Stimulated activated CD4-positive, alpha-beta T cell treated with anti-CD3 and anti-CD28 coated beads, TNF-alpha, amount 100 ng/mL, for 48 hours (primary cell): Measurements from ENCODE around the gene ZNHIT1.
A peak's percentile ranks its signal among the peaks of the same experiment; 100 is the strongest.

Experiments
- DNase-seq, 3 donors: peaks; one replicate each; pipeline ENCODE4 v3.0.0-alpha.2; 2020; ENCODE audit warnings: low read depth in 3 of 3

The ZNHIT1 gene

DNA sequence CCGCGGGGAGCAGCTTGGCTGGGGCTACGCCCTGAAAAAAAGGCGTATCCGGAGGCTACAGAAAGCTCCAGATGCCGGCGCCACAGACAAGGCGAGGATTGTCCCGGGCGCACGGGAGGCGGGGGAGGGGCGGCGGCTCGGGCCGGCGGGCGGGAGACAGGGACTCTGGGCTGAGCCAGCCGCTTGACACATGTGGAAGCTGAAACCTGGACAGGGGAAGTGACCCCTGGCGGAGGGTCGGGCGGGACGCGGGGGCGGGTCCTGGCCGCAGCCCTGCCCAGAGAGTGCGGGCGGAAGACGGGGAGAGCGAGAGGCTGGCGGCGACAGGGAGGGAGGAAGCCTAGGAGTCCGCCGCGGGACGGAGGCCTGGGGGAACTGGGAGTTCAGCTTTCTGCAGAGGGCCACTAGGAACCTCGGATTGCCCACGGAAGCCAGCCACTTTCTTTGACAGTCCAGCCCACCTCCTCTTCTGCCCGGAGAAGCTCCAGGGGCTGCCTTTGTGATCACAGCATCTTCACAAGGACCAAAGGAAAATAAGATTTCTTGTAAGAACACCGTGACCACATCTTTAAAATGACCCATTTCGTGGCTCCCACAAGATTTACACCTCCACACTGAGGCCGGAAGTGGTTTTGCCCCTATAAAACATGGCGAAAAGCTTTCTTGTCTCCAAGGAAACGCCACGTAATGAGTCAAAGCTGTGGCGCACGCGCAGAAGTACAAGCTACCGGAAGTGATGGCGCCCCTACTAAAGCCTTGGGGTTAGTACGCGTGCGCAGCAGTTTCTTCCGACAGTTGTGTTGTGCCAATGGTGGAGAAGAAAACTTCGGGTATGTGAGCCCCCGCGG, at the start of gene ZNHIT1, which contains the start of gene PLOD3:
ZNHIT1 (plus strand) TSS at position 778 of the 848 bp plus-strand sequence; CDS start at position 809, 31 bp downstream.
PLOD3 (minus strand) TSS at position 194 of the 848 bp plus-strand sequence. CDS start 307 bp downstream, outside the sequence.
- peak; percentile 91 to 93 (median 92) for DNase-seq

DNA sequence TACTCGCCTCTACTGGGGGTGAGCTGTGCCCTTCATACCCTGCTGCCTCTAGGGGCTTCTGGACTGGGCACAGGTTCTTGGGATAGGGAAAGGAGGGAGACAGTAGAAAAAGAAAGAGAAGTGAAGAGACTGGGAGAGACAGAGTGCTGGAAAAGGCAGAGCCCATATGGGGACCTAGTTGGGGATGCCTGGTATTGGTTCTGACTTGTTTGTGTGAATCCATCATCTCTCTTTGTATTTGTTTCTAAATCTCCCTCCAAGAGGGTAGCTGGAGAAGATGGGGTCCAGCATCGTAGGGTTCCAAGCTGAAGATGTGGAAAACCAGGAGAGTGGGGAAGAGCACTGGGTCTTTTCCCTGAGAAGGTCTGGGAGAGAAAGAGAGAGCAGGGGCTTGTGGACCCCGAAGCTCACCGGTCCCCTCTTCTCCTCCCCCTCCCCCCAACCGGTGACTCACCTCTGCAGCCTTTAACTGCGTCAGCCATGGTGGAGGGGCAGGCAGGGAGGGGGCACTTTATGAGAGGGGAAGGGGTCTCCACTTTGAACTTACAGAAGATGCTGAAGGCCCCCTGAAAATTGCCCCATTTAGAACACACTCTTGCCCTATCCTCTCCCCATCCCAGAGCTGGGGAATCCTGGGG, 49.4 kb upstream of the ZNHIT1 start:
- no peak for DNase-seq

DNA sequence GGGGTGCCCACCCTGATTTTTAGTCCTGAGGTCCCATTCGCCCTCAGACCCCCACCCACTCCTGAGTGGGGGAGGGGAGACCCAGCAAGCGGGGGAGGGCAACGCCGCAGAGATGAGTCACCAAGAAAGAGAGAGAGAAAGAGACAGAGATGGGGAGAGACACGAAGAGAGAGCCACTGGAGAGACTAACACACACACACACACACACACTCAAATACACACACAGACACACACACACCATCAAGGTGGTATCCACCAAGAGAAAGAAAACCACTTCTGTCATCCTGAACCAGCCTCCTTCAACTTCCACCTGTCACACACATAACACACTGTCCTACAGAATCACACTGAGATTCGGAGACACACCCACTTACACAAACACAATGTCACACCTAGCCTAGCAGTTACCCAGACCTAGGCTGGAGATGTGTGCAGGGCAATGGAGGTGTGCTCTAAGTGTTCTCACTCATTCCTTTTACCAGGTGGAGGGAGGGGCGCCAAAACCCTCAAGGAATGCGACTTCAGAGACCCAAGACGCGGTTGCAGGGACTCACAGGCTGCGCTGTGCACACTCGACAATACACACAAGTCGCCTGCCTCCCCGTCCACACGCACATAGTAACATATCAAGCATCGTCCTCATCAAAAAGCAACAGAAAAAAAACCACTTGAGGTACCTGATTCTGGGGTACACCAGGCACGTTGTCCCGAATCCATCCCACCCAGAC, 48.7 kb upstream of the ZNHIT1 start:
- DNase-seq = no peak

DNA sequence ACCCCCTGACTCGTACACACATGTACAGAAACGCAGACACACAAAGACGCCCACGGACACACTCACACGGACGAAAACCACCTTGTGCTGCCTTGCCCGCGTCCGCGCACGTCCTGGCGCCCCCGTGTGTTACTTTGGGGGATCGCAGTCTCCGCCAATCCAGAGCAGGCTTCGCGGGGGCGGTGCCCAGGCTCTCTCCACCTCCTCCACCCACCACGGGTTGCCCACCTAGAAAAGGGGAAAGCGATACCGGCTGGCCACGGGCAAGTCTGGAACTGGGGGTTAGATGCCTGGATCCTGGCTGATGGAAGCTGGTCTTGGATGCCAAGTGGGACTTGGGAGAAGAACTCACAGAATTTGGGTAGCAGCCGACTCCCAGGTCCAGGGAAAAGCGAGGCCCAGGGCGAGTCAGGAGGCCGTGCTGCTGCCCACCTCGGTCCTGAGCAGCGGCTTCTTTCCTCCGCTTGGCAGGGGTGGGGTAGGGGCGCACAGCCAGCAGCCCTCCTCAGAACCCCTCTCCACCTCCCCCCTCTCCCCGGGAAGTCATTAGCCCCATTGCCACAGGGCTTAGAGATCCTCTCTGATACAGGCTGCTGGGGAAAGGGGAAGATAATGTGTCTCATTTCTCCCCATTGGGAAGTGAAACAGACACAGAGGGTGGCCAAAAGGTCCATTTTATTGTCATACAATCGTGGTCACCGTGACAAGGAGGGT, 48.0 kb upstream of the ZNHIT1 start:
- DNase-seq = peak; percentile 60 to 77 (median 72)

DNA sequence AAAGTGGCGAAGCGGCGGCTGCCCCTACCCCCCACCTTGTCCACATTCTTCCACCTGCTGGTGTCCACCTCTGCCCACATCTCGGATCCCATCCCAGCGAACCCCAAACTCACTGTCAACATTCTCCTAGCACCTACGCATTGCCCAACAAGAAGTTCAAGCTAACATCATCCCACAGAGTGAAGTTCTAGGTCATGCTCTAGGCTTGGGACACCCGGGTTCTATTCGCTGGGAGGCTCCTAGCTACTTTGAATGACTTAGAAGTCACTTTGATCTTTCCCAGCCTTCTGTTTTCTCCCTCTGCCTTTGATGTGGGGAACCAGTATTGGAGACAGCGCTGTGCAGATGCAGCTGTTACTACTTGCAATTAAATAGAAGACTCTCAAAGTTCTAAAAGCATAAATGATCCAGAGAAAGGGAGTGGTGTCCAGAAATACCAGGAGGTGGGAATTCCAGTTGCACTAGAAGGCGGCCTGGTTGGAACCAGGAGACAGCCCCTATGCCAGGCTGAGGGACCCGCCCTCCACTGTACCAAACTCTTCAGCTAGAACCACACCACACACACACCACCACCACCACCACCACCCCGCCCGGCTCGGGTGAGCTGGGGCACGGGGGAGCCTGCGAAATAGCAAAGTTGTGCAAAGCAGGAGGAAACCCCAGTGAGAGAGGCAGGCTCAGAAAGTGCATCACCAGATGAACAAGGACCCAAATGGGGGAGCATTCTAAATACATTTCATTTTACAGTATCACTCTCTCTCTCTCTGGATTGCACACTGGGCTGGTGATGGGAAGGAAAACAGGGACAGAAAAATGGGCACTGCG, 47.1 kb upstream of the ZNHIT1 start:
- no peak for DNase-seq

DNA sequence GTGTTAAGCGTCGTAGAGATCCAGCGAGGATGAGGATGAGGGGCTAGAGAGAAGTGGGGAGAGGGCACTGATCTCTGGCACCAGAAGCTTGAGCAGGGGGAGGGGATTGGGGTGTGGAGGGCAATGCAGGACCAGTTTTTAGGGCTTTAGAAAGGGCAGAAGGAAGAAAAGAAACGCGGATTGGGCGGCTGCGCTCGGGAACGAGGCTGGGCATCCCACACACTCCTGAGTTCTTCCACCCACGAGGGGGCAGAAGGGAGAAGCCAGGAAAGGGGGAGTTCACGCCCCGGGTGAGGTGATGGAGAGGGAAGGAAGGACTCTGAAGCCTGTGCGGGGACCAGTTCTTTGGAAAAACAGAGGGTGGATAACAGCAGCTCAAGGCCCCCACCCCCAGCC, 46.5 kb upstream of the ZNHIT1 start:
- DNase-seq = no peak

DNA sequence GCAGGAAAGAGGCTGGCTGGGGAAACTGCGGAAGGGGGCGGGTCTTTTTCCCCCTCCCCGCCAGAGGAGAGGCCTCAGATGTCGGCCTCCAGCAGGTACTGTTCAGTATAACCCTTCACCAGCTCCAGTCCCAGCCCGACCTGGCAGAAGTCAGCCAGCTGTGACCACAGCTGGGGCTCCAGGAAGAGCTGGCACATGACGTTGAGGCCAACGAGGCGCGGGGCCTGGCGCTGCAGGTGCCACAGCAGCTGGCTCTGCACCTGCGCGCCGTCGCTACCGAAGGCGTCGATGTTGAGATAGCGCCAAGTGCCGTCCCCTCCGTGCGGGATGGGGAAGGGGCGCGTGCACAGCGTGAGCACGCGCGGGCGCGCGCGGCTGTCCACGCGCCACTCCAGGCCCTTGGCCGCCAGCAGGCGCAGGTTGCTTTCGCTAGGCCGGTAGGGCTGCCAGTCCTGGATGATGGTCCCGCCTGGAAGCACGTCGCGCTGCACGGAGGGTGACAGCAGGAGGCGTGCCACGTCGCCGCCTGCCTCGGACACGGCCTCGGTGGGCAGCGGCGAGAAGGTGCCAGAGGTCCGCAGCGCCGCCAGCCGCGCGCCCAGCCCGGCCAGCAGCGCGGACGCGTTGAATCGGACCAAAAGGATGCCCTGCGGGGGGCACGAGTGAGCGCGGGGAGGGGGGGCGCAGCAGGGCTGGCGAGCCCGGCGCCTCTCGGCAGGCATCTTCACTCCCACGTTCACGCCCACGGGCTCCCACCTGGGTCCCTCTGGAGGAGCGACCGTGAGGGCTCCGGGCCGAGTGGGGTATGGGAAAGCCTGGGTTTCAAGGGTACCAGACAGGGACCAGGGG, 45.7 kb upstream of the ZNHIT1 start:
- DNase-seq = no peak

DNA sequence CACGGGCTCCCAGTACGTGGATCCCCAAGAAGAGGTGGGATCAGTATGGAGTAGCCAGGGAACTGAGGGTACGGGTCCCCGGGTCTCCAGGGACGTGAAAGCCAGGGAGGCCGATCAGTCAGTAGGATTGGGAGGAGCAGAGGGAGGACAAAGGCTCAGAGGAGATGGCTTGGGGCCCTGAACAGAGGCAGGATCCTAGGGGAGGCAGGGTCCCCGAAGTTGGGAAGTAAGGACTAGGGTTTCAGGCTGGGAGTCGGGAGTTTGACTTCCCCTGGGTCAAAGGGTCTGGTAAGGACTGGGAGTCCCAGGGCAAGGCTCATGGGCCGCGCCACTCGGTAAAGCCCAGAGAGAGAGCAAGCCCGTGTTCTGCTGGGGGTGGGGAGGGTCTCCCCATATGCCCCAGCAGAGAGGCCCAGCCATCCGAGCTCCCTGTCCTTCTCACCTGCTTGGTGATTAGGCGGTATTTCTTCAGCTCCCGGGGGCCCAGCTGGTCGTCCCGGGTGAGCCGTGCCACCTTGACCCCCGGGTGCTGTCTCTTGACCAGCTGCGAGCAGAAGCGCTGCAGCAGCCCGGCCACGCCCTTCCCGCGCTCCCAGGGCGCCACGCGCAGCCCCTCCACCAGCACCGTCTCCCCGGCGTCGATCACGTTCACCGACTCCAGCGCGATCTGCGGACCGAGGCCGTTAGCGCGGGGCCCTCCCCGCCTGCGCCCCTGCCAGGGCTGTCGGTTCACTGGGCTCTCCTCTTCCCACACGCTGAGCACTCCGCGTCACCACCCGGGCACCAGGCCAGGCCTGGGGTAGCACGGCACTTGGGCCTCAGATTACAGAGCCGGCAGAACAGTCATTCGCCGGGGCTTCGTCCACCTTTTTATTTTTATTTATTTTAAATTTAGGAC, 44.9 kb upstream of the ZNHIT1 start:
- DNase-seq = no peak

DNA sequence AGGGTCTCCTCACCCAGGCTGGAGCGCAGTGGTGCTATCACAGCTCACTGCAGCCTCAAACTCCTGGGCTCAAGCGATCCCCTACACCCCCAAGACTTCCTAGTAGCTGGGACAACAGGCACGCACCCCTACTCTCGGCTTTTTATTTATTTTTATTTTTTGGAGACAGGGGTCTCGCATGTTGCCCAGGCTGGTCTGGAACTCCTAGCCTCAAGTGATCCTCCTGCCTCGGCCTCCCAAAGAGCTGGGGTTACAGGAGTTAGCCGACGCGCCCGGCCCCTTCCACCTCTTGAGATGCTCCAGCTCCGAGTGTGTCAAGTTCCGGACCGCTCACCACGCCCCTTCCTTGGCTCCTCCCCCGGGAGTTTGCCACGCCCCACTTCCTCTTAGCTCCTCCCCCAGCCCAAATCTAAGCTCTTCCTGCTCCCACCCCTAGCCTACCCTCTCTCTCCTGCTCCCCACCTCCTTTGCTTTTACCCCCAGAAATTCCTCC, 44.2 kb upstream of the ZNHIT1 start:
- DNase-seq = peak in 2 of 3 donors; percentile 46 to 61

DNA sequence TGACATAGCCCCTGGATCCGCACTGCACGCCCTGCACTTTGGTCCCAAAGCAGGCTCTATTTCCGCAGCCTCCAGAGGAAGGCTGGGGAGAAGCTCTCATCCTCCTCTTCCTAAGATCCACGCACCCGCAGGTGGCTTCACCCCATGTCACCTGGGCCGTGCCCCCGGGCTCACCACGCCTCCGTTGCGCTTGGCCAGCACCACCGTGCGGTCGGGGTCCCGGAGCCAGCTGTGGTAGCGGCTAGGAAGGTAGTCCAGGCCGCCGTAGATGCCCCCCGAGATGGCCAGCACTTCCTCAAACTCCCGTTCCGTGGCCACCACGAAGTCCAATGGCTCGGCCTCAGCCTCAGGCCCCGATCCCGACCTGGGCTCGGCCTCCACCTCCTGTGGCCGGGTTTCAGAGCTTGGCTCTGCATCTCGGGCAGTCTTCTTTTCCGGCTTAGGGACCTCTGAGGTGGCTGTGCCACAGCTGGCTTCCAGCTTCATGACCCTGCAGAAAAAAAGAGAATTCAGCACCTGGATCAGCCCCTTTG, 43.6 kb upstream of the ZNHIT1 start:
- no peak for DNase-seq

DNA sequence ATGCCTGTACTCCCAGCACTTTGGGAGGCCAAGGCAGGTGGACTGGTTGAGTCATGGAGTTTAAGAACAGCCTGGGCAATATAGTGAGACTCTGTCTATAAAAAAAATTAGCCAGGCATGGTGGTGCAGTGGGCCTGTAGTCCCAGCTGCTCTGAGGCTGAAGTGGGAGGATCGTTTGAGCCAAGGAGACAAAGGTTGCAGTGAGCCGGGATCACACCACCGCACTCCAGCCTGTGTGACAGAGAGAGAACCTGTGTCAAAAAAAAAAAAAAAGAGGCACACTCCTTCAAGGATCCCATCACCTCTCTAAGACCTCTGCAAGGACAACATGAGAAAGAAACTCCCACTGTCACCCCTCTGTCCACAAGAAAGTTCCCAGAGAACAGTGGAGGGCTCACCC, 42.3 kb upstream of the ZNHIT1 start:
- no peak for DNase-seq

DNA sequence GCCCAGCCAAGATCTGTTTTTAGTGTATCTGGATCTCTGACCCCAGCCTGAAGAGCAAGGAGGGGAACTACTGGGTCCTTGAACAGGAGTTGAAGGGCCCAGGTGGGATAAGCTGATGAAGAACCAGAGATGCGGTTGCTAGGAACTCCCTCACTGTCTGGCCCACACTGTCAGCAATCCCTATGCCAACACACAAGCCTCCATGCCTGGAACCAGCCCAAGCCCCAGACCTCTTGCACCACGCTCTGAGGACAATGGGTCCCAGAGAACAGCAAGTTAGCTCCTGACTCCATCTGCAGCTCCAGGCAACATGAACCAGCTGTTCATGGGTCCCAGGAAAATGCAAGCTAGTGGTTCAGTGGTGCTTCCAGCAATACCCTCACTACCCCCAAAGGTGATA, 40.3 kb upstream of the ZNHIT1 start:
- no peak for DNase-seq

DNA sequence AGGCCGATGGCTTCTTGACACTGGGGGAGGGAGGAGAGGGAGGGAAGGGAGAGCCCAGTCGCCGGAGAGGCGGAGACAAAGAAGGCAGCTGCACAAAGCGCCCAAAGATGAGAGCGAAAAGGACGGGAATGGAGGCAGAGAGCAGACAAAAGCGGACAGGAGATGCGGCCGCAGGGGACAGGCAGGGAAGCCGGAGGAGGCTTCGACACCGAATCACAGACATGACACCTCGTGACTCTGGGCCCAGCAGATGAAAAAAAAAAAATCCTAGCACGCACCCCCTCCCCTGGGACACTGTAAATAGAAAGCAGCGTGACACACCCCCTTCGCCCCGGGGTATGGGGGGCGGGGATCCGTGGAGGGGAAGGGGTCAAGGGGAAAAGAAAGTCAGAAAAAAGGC, 38.8 kb upstream of the ZNHIT1 start:
- no peak for DNase-seq

DNA sequence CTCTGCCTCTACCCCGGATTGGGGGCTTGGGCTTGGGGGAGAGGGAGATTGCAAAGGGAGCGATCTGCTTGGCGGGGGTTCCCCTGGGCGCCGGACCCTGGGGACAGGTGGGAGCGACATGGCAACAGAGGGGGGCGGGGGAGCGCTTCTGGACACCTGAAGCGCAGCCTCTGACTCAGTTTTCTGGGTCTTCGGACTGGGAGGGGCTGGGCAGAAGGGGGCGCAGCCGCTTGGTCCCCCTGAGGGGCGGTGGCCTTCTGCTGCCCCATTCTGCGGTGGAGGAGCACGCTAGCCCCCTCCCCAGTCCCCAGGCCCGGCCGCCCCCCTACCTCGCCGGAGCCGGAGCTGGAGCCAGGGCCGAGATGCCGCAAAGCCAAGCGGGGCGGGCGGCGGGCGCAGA, 38.3 kb upstream of the ZNHIT1 start:
- no peak for DNase-seq

DNA sequence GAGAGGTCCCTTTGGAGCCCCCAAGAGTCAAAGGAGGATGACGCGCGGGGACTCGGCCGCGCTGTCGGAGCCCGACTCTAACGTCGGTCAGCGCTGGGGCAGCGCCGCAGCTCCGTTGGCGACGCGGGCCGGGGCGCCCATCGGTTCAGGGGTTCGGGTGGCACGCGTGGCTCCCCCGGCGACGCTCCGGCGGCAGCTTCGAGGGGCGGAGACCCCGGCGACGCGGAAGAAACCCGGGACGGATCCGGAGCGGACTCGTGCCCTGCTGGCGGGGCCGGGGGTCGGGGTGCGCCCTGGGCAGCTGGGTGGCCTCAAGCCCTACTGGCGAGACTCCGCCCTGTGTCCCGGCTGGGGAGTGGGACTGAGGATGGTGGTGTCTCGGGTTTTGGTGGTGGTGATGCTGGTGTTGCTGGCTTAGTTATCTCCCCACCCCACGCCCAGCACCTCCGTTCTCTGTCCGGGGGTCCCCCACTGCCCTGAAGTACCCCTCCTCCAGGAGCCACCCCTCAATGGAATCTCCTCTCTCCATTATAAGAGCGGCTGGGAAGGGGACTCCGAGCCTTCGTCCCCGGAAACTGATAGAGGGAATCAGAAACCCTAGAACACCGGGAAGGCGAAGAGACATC, 37.7 kb upstream of the ZNHIT1 start, which contains the start of gene NAT16:
NAT16 (minus strand) TSS at position 164 of the 626 bp plus-strand sequence. CDS start 5,486 bp downstream, outside the sequence.
- no peak for DNase-seq

DNA sequence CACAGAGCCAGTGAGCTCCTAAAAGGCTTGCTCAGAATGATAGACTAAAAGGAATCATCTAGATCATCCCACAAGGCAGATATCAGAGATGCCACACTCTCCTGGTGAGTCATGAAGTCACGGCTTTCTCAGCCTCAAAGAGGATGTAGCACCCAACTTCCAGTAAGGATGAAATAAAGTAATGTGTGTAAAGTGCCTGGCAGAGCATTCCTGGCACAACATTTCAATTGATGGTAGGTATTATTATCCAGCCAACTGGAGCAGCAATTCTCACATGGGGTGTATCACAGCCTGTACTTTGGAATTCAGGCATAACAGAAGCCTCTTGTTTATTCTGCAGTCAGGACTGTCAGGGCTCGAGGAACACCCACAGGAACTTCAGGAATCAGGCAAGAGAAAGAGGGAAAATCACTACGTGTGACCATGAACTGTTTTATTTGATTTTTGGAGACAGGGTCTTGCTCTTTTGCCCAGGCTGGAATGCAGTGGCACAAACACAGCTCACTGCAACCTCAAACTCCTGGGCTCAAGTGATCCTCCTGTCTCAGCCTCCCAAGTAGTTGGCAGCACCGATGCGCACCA, 32.6 kb upstream of the ZNHIT1 start:
- DNase-seq = no peak

DNA sequence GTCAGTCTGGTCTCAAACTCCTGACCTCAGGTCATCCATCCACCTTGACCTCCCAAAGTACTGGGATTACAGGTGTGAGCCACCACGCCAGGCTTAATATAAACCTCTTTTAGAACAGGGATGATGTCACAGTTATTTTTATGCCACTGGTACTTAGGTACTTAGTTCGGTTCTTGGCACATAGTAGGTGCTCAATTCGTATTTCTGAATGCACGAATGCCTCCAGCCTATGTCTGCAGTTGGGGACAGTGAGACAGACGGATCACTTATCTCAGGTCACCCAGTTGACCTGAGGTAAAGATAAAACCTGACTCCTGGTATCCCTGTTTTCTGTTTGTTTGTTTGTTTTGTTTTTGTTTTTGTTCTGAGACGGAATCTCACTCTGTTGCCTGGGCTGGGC, 31.8 kb upstream of the ZNHIT1 start:
- DNase-seq = no peak
